GM18909 (cell line): ENCODE data around the gene TRIM71.
A peak's percentile ranks its signal among the peaks of the same experiment; 100 is the strongest.

Experiments used
- ATAC-seq: cut with Tn5 transposase; IDR thresholded peaks from one replicate; pipeline ENCODE4 v1.9.1; 2021; ENCODE audit warnings: mild to moderate bottlenecking; ENCODE audit not compliant: unreplicated experiment, poor library complexity

The TRIM71 gene

GRCh38 chr3:32862247-32862935 is 44.6 kb downstream of the TRIM71 start:
- ATAC-seq: no peak

- no peak for ATAC-seq
Measured at GRCh38 chr3:32862936-32863487, 45.2 kb downstream of the TRIM71 start.

GRCh38 chr3:32865383-32865782 is 47.6 kb downstream of the TRIM71 start:
- no peak for ATAC-seq

GRCh38 chr3:32866533-32866932 is 48.7 kb downstream of the TRIM71 start:
- no peak for ATAC-seq

GRCh38 chr3:32867954-32868353 is 50.2 kb downstream of the TRIM71 start:
- no peak for ATAC-seq

- ATAC-seq: no peak
Measured at GRCh38 chr3:32868719-32869512, 51.1 kb downstream of the TRIM71 start.

GRCh38 chr3:32869513-32870047 is 51.8 kb downstream of the TRIM71 start:
- no peak for ATAC-seq

- ATAC-seq: no peak
Measured at GRCh38 chr3:32870373-32871095, 52.7 kb downstream of the TRIM71 start.

GRCh38 chr3:32871273-32871672 is 53.5 kb downstream of the TRIM71 start:
- no peak for ATAC-seq

- ATAC-seq: no peak
Measured at GRCh38 chr3:32872487-32873382, 54.9 kb downstream of the TRIM71 start.

- ATAC-seq: no peak
Measured at GRCh38 chr3:32873531-32874130, 55.8 kb downstream of the TRIM71 start.

- no peak for ATAC-seq
Measured at GRCh38 chr3:32876920-32877319, 59.1 kb downstream of the TRIM71 start.

GRCh38 chr3:32877598-32877997 is 59.8 kb downstream of the TRIM71 start:
- ATAC-seq: no peak

- no peak for ATAC-seq
Measured at GRCh38 chr3:32880225-32880624, 62.4 kb downstream of the TRIM71 start.

GRCh38 chr3:32881624-32882023 is 63.8 kb downstream of the TRIM71 start:
- no peak for ATAC-seq

- ATAC-seq: peak; percentile 70
Measured at GRCh38 chr3:32882189-32882588, 64.4 kb downstream of the TRIM71 start.

GRCh38 chr3:32882603-32883025 is 64.8 kb downstream of the TRIM71 start:
- peak; percentile 81 for ATAC-seq

GRCh38 chr3:32883817-32884216 is 66.0 kb downstream of the TRIM71 start:
- ATAC-seq: no peak

GRCh38 chr3:32884591-32884990 is 66.8 kb downstream of the TRIM71 start:
- ATAC-seq: no peak
